ENCODE measurements around the gene FKBP2.

GRCh38 chr11:64253481-64253880 is 12.6 kb downstream of the FKBP2 start:
- no peak for TF ChIP-seq CTCF (tag by site-specific recombination; IDR thresholded peaks at IDR 0.05)
- no peak for TF ChIP-seq ZNF132 (tag by site-specific recombination; IDR thresholded peaks at IDR 0.05; ENCODE audit: borderline replicate concordance)
- TF ChIP-seq REST (tag by site-specific recombination; IDR thresholded peaks at IDR 0.05) = no peak
- no peak for TF ChIP-seq SCRT2 (tag by site-specific recombination; IDR thresholded peaks at IDR 0.05)
- TF ChIP-seq ZNF473 (tag by site-specific recombination; IDR thresholded peaks at IDR 0.05) = no peak
- no peak for TF ChIP-seq ZNF639 (tag by site-specific recombination; IDR thresholded peaks at IDR 0.05)
- no peak for TF ChIP-seq ZNF416 (tag by site-specific recombination; IDR thresholded peaks at IDR 0.05)
- no peak for TF ChIP-seq ZNF830 (tag by site-specific recombination; IDR thresholded peaks at IDR 0.05; ENCODE audit: low read depth)
- TF ChIP-seq ZNF785 (tag by site-specific recombination; IDR thresholded peaks at IDR 0.05) = no peak
- TF ChIP-seq ZNF510 (tag by site-specific recombination; IDR thresholded peaks at IDR 0.05; ENCODE audit: insufficient replicate concordance) = no peak
- TF ChIP-seq KLF16 (tag by site-specific recombination; IDR thresholded peaks at IDR 0.05) = no peak
- no peak for TF ChIP-seq ZNF155 (tag by site-specific recombination; IDR thresholded peaks at IDR 0.05)
- no peak for TF ChIP-seq EGR2 (tag by site-specific recombination; IDR thresholded peaks at IDR 0.05; ENCODE audit: low read depth)
- TF ChIP-seq ZNF362 (tag by site-specific recombination; IDR thresholded peaks at IDR 0.05) = no peak
